WTC11 (cell line): ENCODE measurements around the gene ADI1. TPM values are rescaled to one million over a fixed set of nuclear protein-coding genes. Genes with fewer than 3 reads are reported as not detected.
"Not testable (repeated sequence)": the region's sequence is repeated elsewhere in the genome, so short reads cannot be mapped to it uniquely, and the experiment has no call there.

ENCODE experiments used
- ATAC-seq: fragments of 200-7000 bp; cut with Tn5 transposase; 2 replicates; pipeline ENCODE4 v1.10.0; 2021; ENCODE audit warnings: mild to moderate bottlenecking, moderate library complexity
- CTCF ChIA-PET: fragments of 300-600 bp; sonication (Branson Sonifier 250); formaldehyde crosslinking; loops from one replicate; lab custom pipeline; 2021; ENCODE audit warnings: antibody characterized with exemption; lab: Charles Lee
- POLR2A ChIA-PET: fragments of 350-600 bp; sonication (Branson Sonifier 250); formaldehyde crosslinking; loops from one replicate; lab custom pipeline; 2021; ENCODE audit warnings: antibody characterized with exemption; lab: Charles Lee
- DNase-seq: peaks from one replicate; pipeline ENCODE4 v3.0.0; 2021; ENCODE audit warnings: low spot score
- H3K27ac Mint-ChIP-seq: 2 replicates; pipeline ENCODE4 v1.8.0; 2021; ENCODE audit warnings: mixed read lengths
- H3K27me3 Mint-ChIP-seq: 2 replicates; pipeline ENCODE4 v1.8.0; 2021; ENCODE audit warnings: low read depth, mild to moderate bottlenecking, moderate library complexity, mixed read lengths
- H3K36me3 Mint-ChIP-seq: 2 replicates; pipeline ENCODE4 v1.8.0; 2021; ENCODE audit warnings: mixed read lengths
- H3K4me1 Mint-ChIP-seq: 2 replicates; pipeline ENCODE4 v1.8.0; 2022; ENCODE audit warnings: mixed read lengths
- H3K4me3 Mint-ChIP-seq: 2 replicates; pipeline ENCODE4 v1.8.0; 2021; ENCODE audit warnings: mild to moderate bottlenecking, moderate library complexity, mixed read lengths
- H3K9me3 Mint-ChIP-seq: 2 replicates; pipeline ENCODE4 v1.8.0; 2021; ENCODE audit warnings: mixed read lengths
- EMX1 ChIP-seq: fragments of 250-450 bp; sonication (Bioruptor Pico); IDR thresholded peaks from 2 replicates; pipeline ENCODE4 v1.8.0; 2021; ENCODE audit warnings: mild to moderate bottlenecking
- FOXJ3 ChIP-seq: sonication (generic); formaldehyde crosslinking; IDR thresholded peaks from 2 replicates; pipeline ENCODE4 v1.9.0; 2021; ENCODE audit warnings: missing genetic modification reagents, mild to moderate bottlenecking, borderline replicate concordance
- GABPB1 ChIP-seq: sonication (generic); formaldehyde crosslinking; IDR thresholded peaks from 2 replicates; pipeline ENCODE4 v1.8.1; 2023; ENCODE audit warnings: mild to moderate bottlenecking, missing genetic modification reagents
- GRHL2 ChIP-seq: fragments of 250-450 bp; sonication (Bioruptor Pico); IDR thresholded peaks from 2 replicates; pipeline ENCODE4 v1.8.0; 2022; ENCODE audit warnings: mild to moderate bottlenecking, moderate library complexity; ENCODE audit not compliant: insufficient replicate concordance, severe bottlenecking
- GTF2I ChIP-seq: fragments of 250-450 bp; sonication (Bioruptor Pico); conservative IDR thresholded peaks from 2 replicates; pipeline ENCODE4 v1.4.0; 2021; ENCODE audit warnings: mild to moderate bottlenecking
- HMGA2 ChIP-seq: fragments of 250-450 bp; sonication (Bioruptor Pico); IDR thresholded peaks from 2 replicates; pipeline ENCODE4 v1.4.0; 2021; ENCODE audit warnings: mild to moderate bottlenecking, moderate library complexity
- SP1 ChIP-seq: sonication (generic); formaldehyde crosslinking; conservative IDR thresholded peaks from 2 replicates; pipeline ENCODE4 v1.8.1; 2022; ENCODE audit warnings: missing genetic modification reagents
- TEAD4 ChIP-seq: sonication (generic); formaldehyde crosslinking; IDR thresholded peaks from 2 replicates; pipeline ENCODE4 v1.8.0; 2022; ENCODE audit warnings: mild to moderate bottlenecking, missing genetic modification reagents
- ZNF138 ChIP-seq: sonication (generic); formaldehyde crosslinking; conservative IDR thresholded peaks from 2 replicates; pipeline ENCODE4 v1.8.1; 2022; ENCODE audit warnings: mild to moderate bottlenecking, moderate library complexity, missing genetic modification reagents
- ZNF671 ChIP-seq: fragments of 250-450 bp; sonication (Bioruptor Pico); IDR thresholded peaks from 2 replicates; pipeline ENCODE4 v1.8.0; 2021; ENCODE audit warnings: mild to moderate bottlenecking
- total RNA-seq: library from RNA; stranded (reverse); gene quantifications from 3 replicates; pipeline ENCODE4 v1.2.3, GENCODE V29; 2021
- TF ChIP-seq, protein P1 (sequence below): sonication (generic); formaldehyde crosslinking; IDR thresholded peaks from 2 replicates; pipeline ENCODE4 v1.8.1; 2023; ENCODE audit warnings: mild to moderate bottlenecking, missing genetic modification reagents
- TF ChIP-seq, protein P2 (sequence below): fragments of 250-450 bp; sonication (Bioruptor Pico); IDR thresholded peaks from 2 replicates; pipeline ENCODE4 v1.9.0; 2021; ENCODE audit warnings: mild to moderate bottlenecking
- TF ChIP-seq, protein P3 (sequence below): sonication (generic); formaldehyde crosslinking; conservative IDR thresholded peaks from 2 replicates; pipeline ENCODE4 v1.8.1; 2023; ENCODE audit warnings: mild to moderate bottlenecking, low read depth, missing genetic modification reagents, moderate library complexity
- TF ChIP-seq, protein P4 (sequence below): sonication (generic); formaldehyde crosslinking; IDR thresholded peaks from 2 replicates; pipeline ENCODE4 v1.8.1; 2023; ENCODE audit warnings: mild to moderate bottlenecking, missing genetic modification reagents, moderate library complexity
- TF ChIP-seq, protein P5 (sequence below): sonication (generic); formaldehyde crosslinking; IDR thresholded peaks from 2 replicates; pipeline ENCODE4 v1.8.1; 2022; ENCODE audit warnings: missing genetic modification reagents, borderline replicate concordance
- TF ChIP-seq, protein P6 (sequence below): fragments of 250-450 bp; sonication (Bioruptor Pico); IDR thresholded peaks from 2 replicates; pipeline ENCODE4 v1.8.0; 2021; ENCODE audit warnings: mild to moderate bottlenecking

ADI1 gene
- total RNA-seq, 1 experiment from 2014 or later = 21.4 TPM

DNA sequence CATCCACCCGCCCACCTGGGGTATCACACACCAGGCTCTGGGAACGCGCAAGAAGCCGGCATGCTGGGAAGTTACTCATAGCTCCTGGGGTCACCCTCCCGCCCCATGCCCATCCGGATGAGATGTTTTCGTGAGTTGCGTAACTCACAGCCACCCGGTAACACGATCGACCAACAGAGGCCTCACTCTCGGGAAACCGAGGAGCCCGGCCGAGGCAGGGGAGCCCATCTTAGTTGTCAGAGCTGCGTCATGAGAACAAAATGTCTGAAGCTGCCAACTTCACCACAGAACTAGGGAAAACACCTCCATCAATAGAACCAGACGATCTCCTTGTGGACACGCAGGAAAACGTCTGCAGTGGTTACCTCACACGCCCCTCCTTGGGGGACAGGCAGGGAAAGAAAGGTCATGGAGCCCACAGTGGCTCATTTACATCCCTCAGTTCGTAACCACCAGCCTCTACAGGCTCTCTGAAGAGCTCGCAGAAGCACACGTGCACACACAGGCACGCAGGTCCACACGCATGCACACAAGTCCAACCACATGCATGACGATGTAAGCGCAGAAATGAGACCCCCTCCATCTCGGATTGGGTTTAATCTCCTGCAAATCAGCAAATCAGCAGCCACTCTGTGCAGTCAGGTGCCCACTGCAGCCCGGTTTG, 26.2 kb downstream of the ADI1 start:
- ATAC-seq (no peak), DNase-seq (no peak)
- CTCF ChIA-PET = interaction anchor here (0.9 to 1.5 kb wide), 3 partner anchors 20 to 159 kb away, joined by 3 to 7 read pairs (median 4); no protein-coding TSS in a partner anchor
- TF ChIP-seq HMGA2 = no peak
- TF ChIP-seq, protein P1, sequence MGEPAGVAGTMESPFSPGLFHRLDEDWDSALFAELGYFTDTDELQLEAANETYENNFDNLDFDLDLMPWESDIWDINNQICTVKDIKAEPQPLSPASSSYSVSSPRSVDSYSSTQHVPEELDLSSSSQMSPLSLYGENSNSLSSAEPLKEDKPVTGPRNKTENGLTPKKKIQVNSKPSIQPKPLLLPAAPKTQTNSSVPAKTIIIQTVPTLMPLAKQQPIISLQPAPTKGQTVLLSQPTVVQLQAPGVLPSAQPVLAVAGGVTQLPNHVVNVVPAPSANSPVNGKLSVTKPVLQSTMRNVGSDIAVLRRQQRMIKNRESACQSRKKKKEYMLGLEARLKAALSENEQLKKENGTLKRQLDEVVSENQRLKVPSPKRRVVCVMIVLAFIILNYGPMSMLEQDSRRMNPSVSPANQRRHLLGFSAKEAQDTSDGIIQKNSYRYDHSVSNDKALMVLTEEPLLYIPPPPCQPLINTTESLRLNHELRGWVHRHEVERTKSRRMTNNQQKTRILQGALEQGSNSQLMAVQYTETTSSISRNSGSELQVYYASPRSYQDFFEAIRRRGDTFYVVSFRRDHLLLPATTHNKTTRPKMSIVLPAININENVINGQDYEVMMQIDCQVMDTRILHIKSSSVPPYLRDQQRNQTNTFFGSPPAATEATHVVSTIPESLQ (CRISPR knock-in tag) = no peak
- TF ChIP-seq GRHL2 (CRISPR knock-in tag) = no peak
- TF ChIP-seq GTF2I = no peak
- 0 out of 2 replicates have a peak, but pooled peaks have one; percentile 51 for TF ChIP-seq GABPB1 (CRISPR knock-in tag)
- TF ChIP-seq, protein P2, sequence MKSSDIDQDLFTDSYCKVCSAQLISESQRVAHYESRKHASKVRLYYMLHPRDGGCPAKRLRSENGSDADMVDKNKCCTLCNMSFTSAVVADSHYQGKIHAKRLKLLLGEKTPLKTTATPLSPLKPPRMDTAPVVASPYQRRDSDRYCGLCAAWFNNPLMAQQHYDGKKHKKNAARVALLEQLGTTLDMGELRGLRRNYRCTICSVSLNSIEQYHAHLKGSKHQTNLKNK (CRISPR knock-in tag) = no peak
- no peak for TF ChIP-seq ZNF138 (CRISPR knock-in tag)
- TF ChIP-seq FOXJ3 = no peak
- TF ChIP-seq, all 79 proteins: peak for 1
- Mint-ChIP-seq H3K27me3 (no peaks in the 10 kb centered on the region), H3K9me3 (no peaks in the 10 kb centered on the region), H3K27ac (no peak overlapping the region), H3K36me3 (peaks cover 7% of the 10 kb centered on the region; the same call in 1 of the 2 replicates), H3K4me3 (no peak overlapping the region), H3K4me1 (peaks cover 15% of the 10 kb centered on the region; the same call in 1 of the 2 replicates)
- POLR2A ChIA-PET = interaction anchor here (1.2 kb wide), 1 partner anchor 27 kb away, joined by 5 read pairs; no protein-coding TSS in a partner anchor

DNA sequence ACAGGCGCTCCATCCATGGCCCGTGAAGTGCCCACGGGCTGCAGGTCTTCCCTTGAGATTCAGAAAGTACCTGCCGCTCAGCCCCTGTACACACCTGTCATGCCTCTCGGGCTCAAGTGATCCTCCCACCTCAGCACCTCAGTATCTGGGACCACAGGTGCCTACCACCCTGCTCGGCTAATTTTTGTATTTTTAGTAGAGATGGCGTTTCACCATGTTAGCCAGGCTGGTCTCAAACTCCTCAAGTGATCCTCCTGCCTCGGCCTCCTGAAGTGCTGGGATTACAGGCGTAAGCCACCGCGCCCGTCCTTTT, 26.9 kb downstream of the ADI1 start:
- POLR2A ChIA-PET, ATAC-seq, DNase-seq, H3K9me3 Mint-ChIP-seq, H3K27ac Mint-ChIP-seq, H3K36me3 Mint-ChIP-seq, H3K27me3 Mint-ChIP-seq, CTCF ChIA-PET, H3K4me3 Mint-ChIP-seq: not testable (repeated sequence)
- H3K4me1 Mint-ChIP-seq = peaks cover 15% of the 10 kb centered on the region; the same call in 1 of the 2 replicates

DNA sequence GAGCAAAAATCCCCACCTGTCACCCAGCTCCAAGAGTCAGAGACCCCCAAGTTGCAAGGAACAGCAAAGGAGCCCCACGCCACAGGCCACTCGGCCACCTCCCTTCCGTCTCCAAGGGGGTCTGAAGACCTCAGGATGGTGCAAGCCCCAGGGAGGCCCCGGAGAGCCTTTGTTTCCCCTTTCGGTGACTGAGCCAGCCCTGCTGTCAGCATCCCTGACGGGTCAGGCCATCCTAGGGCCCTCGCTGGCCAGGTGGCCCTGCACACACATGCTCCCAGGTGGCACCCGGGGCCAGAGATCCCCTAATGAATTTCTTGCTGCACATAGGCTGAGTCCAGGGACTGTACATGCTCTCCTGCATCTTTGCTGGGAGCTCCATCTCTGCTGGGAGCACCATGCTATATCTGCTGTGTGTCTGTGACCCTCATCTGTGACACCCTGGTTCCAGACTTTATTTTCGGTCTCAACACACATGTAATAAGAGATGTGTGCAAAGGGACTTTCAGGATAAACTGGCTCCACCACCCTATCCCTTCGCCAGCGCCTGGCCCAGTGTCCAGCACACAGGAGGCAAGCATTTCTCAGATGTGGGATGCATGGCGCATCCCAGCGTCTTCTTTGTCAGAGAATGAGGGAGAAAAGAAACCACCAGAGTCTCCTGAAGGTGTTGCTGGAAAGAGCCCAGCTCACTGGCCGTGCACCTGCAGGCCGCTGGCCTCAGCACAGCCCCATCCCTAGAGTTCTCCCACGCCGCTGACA, 27.4 kb downstream of the ADI1 start:
- peaks cover 3% of the 10 kb centered on the region; the same call in 1 of the 2 replicates for H3K27me3 Mint-ChIP-seq
- TF ChIP-seq, protein P3, sequence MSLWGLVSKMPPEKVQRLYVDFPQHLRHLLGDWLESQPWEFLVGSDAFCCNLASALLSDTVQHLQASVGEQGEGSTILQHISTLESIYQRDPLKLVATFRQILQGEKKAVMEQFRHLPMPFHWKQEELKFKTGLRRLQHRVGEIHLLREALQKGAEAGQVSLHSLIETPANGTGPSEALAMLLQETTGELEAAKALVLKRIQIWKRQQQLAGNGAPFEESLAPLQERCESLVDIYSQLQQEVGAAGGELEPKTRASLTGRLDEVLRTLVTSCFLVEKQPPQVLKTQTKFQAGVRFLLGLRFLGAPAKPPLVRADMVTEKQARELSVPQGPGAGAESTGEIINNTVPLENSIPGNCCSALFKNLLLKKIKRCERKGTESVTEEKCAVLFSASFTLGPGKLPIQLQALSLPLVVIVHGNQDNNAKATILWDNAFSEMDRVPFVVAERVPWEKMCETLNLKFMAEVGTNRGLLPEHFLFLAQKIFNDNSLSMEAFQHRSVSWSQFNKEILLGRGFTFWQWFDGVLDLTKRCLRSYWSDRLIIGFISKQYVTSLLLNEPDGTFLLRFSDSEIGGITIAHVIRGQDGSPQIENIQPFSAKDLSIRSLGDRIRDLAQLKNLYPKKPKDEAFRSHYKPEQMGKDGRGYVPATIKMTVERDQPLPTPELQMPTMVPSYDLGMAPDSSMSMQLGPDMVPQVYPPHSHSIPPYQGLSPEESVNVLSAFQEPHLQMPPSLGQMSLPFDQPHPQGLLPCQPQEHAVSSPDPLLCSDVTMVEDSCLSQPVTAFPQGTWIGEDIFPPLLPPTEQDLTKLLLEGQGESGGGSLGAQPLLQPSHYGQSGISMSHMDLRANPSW (CRISPR knock-in tag) = no peak
- no peak for TF ChIP-seq SP1 (CRISPR knock-in tag)
- TF ChIP-seq, protein P4, sequence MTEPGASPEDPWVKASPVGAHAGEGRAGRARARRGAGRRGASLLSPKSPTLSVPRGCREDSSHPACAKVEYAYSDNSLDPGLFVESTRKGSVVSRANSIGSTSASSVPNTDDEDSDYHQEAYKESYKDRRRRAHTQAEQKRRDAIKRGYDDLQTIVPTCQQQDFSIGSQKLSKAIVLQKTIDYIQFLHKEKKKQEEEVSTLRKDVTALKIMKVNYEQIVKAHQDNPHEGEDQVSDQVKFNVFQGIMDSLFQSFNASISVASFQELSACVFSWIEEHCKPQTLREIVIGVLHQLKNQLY = no peak
- TF ChIP-seq, protein P5, sequence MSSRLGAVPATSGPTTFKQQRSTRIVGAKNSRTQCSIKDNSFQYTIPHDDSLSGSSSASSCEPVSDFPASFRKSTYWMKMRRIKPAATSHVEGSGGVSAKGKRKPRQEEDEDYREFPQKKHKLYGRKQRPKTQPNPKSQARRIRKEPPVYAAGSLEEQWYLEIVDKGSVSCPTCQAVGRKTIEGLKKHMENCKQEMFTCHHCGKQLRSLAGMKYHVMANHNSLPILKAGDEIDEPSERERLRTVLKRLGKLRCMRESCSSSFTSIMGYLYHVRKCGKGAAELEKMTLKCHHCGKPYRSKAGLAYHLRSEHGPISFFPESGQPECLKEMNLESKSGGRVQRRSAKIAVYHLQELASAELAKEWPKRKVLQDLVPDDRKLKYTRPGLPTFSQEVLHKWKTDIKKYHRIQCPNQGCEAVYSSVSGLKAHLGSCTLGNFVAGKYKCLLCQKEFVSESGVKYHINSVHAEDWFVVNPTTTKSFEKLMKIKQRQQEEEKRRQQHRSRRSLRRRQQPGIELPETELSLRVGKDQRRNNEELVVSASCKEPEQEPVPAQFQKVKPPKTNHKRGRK (CRISPR knock-in tag) = no peak
- TF ChIP-seq, protein P6, sequence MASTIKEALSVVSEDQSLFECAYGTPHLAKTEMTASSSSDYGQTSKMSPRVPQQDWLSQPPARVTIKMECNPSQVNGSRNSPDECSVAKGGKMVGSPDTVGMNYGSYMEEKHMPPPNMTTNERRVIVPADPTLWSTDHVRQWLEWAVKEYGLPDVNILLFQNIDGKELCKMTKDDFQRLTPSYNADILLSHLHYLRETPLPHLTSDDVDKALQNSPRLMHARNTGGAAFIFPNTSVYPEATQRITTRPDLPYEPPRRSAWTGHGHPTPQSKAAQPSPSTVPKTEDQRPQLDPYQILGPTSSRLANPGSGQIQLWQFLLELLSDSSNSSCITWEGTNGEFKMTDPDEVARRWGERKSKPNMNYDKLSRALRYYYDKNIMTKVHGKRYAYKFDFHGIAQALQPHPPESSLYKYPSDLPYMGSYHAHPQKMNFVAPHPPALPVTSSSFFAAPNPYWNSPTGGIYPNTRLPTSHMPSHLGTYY (CRISPR knock-in tag) = no peak
- no peak for TF ChIP-seq TEAD4
- no peak for TF ChIP-seq ZNF671 (CRISPR knock-in tag)
- no peak for TF ChIP-seq EMX1
- ChIA-PET POLR2A (no interaction called here), CTCF (interaction anchor here (0.9 kb wide), 1 partner anchor 93 kb away, joined by 3 read pairs; no protein-coding TSS in a partner anchor)
- ATAC-seq = no peak
- H3K9me3 Mint-ChIP-seq = peaks cover 5% of the 10 kb centered on the region; the same call in 1 of the 2 replicates
- peaks cover 12% of the 10 kb centered on the region for H3K36me3 Mint-ChIP-seq
- no peak overlapping the region for H3K27ac Mint-ChIP-seq
- H3K4me3 Mint-ChIP-seq = no peak overlapping the region
- no peak for DNase-seq
- H3K4me1 Mint-ChIP-seq = peaks cover 15% of the 10 kb centered on the region; the same call in 1 of the 2 replicates
